NOMO-1 treated with dmso at 0.1 percent for 144 hours (cell line): Measurements from ENCODE around the gene TMEM53.
"Not testable (repeated sequence)": the region's sequence is repeated elsewhere in the genome, so short reads cannot be mapped to it uniquely, and the experiment has no call there.

ENCODE experiments used
- DNase-seq: peaks from one replicate; lab custom pipeline; 2025; ENCODE audit not compliant: unreplicated experiment; lab: John Stamatoyannopoulos, UW

The TMEM53 gene

DNA sequence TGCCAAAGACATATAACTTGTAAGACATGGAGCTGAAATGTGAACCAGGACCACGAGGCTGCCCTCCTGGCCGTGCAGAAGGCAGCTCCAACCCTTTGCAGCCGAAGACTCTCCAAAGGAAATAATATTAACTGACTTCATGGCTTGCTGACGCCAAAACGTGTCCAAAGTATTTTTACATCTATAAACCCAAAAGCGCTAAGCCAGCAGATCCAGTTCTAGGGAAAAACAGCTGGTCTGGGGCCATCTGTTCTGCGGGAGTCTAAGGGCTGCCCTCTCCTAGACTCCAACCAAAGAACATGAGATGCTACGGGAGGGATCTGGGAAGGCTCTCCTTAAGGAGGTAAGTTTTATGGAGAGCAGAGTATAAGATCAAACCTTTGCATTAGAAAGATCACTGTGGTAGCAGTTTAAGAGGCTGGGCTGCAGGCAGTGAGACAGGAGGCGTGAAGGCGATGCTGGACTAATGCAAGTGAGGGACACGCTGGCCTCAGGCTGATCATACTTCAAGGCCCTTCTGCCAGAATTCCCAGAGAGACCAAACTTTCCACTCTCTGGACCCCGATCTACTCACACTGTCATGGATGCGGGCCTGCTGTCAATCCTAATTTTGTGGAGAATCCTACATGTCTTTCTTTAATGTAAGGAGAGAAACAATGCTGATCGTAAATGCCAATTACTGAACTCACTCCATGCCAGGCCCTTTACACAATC lies 1.2 kb downstream of the TMEM53 start:
- DNase-seq, result no peak

DNA sequence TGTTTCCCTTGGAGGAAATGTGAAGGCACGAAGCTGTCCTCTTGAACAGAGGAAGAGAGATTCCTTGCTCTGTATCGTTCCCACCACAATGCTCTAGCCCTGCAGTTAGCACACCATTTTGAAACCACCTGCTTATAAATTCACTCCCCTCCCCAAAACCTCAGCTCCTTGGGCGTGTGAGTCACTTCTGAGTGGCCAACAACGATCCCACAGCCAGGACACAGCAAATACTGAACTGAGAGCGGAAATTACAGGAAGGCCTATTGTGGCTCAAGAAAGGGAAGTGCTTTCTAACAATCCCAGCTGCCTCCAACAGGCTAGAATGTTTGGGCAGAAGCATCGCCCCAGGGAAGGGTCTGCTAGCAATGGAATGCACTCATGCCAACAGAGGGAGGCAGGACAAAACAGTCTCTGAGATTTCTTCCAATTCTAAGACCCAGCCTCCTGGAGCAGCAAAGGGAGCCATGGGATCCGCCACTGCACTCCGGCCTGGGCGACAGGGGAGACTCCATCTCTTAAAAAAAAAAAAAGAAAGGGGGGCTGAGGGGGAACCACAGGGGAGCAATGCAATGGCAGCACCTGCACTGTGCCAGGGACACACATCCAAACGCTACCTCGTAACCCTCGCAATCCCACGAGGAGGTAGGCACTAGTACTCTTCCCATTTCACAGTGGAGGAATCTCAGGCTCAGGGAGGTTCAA lies 1.9 kb downstream of the TMEM53 start:
- peak; percentile 99 for DNase-seq

DNA sequence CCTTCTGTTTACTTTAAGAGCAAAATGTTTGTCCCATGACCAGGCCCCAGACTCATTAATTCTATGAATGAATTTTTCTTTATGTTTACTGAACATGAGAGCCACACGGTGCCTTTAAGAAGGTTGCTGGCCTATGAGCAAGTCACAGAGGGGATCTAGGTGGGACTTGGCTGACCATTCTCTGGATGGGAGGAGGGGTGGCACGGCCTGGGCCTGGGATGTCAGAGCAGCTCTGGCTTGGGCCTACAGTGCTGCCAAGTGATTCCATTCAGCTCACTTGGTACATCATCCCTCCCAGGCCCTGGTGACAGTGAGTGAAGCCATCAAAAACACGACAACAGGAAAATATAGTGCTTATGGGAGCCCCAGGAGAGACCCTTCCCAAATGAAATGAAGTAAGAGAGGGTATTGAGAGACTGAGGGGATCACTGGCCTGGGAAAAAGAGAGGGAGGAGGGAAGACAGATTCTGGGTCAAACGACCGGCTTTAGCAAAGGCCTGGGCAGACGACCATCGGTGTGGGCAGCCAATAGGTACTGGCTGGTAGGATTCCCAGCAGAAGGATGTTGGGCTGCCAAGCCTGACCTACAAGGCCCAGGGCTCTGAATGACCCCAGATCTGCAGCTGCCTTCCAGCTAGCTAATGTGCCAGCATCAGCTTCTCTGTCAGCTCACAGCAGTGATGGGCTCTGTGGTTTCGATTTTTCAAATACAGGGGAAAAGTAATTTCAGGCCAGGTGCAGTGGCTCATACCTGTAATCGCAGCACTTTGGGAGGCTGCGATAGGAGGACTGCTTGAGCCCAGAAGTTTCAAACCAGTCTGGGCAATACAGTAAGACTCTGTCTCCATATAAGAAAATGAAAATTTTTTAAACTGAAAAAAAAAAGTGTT lies 3.3 kb downstream of the TMEM53 start:
- no peak for DNase-seq

DNA sequence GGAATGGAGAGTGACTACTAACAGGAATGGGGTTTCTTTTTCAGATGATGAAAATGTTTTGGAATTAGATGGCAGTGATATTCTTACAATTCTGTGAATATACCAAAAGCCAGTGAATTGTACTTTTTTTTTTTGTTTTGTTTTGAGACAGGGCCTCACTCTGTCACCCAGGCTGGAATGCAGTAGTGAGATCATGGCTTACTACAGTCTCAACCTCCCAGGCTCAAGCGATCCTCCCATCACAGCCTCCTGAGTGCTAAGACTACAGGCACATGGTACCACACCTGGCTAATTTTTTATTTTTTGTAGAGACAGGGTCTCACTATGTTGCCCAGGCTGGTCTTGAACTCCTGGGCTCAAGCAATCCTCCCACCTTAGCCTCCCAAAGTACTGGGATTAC lies 7.6 kb downstream of the TMEM53 start:
- DNase-seq, result not testable (repeated sequence)

DNA sequence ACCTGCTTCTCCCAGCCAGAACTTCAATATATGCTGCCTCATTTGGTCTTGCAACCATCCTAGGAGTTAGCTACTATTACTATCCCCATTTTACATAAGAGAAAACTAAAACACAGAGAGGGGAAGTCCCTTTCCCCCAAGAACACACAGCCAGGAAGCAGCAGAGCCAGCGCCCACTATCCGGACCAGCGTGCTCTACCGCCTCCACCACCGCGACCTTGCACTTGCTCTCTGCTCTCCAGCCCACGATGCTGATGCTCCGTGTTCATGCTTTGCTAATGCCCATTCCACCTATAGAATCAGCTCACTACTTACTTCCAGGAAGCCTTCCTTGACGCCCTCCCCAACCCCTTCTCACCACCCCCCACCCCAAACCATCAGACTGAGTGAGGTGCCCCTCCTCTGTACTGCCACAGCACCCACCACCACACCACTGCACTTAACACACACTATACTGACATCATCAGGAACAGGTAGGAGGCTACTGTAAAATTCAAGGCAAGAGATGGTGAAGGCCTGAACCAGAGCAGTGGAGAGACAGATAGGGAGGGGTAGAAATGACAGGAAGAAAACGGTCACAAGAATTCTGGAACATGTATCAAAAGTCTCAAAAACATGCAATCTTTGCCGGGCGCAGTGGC lies 9.4 kb downstream of the TMEM53 start:
- no peak for DNase-seq

DNA sequence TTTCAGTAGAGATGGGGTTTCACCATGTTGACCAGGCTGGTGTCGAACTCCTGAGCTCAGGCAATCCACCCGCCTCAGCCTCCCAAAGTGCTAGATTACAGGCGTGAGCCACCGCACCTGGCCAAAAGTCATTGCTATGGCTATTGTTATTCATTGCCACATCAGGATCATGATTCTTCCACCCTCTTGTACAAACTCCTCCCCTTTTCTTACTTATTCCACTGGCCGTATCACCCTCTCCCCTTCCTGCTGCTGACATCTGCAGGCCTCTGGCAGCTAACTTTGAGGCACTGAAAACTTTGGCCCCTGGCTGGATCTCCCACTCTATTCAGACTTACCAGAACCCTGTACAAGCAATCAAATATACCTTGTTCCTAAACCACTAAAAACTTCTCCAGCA lies 10.9 kb downstream of the TMEM53 start:
- no peak for DNase-seq

DNA sequence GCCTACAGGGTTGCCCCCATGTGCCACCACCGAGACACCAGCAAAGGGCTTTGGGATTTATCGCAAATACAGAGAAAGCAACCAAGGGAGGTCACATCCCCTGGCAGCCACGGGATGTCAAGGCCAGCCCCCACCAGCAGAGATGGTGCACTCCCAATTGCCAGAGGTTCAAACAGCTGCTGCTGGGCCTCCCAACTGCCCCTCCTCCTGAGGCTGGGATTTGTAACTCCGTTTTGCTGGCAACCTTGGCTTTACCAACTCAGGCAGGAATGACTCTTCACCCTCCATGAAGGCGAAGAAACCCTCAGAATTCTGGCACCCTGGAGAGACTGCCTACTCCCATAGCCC lies 11.6 kb downstream of the TMEM53 start:
- no peak for DNase-seq

DNA sequence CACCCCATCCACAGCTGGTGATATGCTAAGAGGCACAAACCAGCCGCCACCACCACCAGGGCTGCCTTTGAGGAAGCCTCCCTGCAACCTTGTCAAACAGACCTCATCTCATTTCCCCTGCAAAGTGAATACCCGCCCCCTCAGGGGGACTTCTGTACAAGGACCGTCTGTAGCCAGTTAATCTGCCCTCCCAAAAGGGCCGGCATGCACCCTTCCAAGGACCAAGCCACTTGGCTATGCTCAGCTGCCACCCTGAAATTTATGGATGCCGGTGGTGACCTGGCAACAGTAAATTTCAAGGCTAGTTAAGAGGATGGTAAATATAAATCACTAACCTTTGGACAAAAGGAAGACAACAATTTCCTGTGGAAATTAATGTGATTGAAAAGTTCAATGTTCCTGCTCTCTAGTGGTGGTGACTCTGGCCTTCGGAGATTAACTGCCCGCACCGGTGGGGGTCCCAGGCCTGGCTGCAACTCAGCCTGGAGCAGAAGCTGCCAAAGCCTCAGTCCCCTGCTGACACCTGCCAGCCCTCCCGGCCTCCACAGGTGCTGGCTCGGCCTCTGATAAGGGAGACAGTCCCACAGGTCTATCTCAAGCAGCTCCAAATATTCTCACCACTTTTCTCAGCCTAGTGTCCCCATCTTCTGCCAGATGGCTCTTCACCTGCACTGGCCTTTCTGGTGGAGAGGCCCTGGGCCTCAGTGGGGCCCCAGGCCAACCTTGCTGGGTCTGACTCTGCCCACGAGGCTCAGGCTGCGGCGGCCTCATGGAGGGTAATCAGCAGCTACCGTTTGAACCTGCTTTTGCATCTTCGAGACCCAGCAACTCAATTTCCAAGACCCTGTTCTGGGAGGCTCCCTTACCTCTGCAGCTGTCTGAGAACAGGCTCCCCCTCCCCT lies 12.2 kb downstream of the TMEM53 start:
- no peak for DNase-seq

DNA sequence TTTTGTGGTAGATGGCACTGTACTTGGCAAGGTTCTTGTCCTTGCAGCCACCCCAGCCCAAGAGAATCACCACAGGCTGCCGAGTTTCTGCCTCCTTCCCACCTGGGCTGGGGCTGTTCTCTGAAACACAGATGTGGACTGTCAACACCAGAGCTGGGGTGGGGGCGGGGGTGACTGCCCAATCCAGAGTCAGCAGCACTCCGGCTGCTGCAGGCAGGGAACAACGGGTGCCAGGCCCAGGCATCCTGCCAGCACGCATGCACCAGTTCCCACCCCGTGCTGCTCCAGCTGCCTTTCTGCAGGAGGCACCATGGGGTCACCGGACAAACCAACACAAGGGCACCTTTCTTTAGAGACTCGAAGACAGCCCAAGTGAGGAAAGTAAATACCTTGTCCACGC lies 14.1 kb downstream of the TMEM53 start:
- DNase-seq, result no peak

DNA sequence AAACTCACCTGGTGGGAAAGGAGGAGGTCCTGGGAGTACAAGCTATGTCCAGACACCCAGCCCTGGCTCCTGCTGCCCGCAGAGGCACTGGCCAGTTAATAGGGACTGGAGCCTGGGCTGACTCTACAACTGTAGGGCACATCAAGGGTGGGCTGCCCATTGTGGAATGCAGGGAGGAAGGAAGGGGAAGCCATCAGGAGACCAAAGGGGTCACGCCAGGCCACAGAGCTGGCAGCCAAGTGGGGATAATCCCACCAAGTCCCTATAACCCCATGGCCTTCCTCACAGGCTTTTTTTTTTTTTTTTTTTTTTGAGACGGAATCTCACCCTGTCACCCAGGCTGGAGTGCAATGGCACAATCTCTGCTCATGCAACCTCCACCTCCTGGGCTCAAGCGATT lies 14.7 kb downstream of the TMEM53 start:
- DNase-seq, result no peak

DNA sequence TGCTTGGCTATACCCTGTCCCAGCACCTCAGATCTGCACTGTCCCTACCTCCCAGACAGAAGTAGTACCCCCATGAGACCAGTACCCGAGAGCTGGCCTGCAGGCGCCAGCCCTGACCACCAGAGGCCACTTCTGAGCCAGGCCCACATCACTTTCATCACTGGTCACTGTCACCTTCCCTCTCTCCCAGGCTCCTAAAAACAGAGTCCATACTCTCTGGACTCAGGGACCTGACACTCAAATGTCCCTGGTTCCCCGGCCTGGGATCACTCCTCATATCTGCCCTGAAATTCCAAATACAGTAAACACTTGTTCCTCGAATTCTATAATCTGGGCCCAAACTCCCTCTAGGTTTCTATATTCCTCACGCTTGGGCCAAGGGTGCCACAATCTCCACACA lies 18.7 kb downstream of the TMEM53 start:
- no peak for DNase-seq

DNA sequence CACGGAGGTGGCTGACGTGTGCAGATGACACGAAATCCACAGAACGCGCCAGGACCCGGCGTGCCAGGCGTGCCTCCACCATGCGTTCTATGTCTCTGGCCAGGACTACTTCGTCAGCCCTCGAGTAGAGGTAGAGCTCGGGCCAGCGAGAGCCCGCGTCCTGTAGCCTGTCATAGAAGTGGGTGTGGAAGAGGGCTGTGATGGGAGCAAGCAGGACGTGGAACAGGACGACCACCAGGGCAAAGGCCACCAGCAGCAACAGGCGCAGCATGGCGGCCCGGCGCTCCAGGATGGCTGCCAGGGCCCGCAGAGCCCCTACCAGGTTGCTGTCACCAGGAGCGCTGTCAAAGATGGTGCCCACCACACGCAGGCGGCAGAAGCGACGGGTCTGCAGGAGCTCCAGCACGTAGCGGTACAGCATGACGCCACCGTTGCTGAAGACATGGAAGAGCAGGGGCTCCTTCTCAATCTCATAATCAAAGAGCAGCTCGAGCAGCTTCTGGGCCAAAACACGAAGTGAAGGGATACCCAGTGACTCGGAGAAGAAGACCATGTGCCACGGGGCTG lies 19.6 kb downstream of the TMEM53 start:
- DNase-seq, result no peak

DNA sequence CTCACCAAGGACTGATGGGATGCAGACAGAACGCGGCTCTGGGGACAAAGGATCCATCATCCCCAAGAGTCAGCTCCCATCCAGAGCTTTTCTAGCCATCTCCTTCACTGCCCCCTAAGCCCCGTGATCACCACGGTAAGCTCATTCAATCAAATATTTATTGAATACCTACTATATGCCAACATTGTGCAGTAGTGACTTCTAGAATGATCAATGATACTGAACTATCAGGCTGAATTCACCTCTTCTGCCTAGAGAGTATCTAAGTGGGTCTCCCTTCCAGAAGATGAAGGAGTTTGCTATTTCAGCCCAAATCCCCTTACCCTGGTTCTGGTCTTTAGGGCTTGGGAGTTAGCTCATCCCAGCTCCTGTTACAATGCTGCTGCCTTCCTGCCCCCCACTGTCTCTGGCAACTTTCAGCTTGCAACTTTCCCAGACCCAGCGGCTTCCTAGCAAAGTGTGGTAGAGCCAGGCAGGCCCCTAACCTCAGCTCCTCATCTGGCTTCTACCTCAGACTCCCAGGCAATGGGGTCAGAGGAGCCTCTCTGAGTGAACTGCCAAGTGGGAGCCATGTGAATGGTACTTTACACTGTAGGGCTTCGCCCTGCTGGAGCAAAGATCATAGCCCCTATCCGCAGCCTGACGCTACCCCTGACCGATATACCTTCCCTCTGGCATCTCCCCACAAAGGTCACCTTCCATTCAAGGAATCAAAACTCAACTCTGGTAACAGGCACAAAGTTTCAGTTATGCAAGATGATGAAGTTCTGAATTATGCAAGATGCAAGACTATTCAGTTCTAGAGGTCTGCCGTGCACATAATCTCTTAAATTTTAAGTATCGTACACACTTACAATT lies 20.9 kb downstream of the TMEM53 start:
- no peak for DNase-seq

DNA sequence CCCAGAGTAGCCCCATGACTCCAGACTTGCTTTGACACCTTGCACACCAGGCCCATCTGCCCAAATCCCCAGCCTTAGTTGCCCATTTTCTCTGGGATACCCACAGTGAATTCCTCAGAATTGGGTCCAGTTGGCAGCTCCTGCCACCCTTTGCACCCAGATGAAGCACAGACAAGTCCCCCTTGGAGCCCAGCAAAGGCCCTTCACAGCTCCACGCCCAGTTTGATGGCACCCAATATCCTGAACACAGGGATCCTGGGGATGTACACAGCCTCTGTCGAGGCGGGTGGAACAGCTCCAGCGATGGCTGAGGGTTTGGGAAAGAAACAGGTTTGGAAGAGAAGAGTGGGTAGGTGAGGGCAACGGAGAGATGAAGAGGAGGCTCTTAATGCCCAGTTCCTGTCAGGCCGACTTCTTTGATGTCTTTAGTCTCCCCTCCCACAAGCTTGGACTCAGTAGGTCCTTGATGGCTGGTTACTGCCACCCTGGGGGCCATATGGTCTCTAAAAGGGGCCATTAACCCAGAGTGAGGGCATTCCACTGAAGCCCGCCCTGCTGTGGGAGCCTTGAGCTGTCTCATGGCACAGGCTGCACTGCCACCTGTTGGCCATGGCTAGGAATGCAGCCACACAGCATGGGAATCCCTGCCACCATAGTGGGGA lies 21.7 kb downstream of the TMEM53 start:
- peak; percentile 37 for DNase-seq

DNA sequence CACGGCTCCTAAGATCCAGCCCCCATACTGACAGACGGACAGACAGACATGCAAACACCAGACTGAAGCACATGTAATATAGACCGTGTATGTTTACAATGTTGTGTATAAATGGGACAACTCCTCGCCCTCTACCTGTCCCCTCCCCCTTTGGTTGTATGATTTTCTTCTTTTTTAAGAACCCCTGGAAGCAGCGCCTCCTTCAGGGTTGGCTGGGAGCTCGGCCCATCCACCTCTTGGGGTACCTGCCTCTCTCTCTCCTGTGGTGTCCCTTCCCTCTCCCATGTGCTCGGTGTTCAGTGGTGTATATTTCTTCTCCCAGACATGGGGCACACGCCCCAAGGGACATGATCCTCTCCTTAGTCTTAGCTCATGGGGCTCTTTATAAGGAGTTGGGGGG lies 23.2 kb downstream of the TMEM53 start:
- no peak for DNase-seq

DNA sequence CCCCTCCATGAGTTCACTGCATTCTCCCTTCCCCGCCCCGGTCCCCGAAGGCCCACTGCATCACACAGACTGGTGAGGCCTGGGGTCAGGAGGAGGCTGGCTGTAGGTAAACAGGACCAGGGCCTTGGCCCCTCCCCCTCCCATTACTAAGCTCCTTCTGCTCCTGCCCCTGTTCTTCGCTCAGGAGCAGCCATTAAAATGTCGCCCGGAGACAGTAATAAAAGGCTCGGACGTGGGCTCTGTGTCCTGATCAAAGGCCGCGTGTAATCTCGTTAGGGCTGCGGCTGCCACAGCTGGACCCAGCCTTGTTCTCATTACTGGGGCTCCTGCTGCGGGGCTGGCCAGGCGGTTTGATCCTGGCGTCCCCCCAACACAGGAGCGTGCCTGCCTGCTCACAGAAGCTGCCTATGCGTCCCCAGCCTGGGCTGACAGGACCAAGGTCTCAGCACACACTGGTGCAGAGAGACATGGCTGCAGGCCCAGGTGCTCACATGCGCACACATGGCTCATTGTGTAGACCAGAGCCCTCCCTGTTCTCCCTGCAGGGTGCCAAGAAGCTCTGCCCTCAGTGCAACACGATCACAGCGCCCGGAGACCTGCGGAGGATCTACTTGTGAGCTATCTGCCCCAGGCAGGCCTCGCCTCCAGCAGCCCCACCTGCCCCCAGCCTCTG lies 24.0 kb downstream of the TMEM53 start:
- no peak for DNase-seq

DNA sequence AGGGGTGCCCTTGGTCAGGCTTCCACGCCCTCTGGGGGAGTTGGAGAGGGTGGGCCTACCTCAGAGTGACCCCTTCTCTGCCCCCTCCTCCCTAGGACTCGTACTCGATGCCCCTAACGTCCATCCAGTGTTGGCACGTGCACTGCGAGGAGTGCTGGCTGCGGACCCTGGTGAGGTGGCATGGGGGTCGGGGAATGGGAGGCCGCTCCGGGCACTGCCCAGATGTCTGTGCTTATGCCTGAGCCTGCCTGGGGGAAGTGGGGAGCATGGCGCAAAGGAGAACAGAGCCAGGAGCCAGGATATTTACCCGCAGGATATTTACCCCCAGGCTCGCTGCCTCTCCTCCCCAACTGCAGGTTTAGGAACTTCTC lies 24.5 kb downstream of the TMEM53 start:
- DNase-seq, result no peak
